Right lobe of liver (tissue), 4 donors: ENCODE measurements around the gene AFDN.

ENCODE experiments used
- CTCF ChIP-seq, 4 donors: fragments of 200-600 bp in 3 of 4; fragments of 450-650 bp in 1 of 4; IDR thresholded peaks; one replicate each; pipeline versions ENCODE4 v1.5.1 to v1.8.0; 2016 to 2022; ENCODE audit warnings: antibody characterized with exemption in 4 of 4, mild to moderate bottlenecking in 2 of 4
- POLR2A ChIP-seq: fragments of 450-650 bp; IDR thresholded peaks from one replicate; pipeline ENCODE4 v1.6.1; 2017; ENCODE audit warnings: antibody characterized with exemption, mild to moderate bottlenecking
- donor health status: DM: no; HTN: no; CAD: no.
- donor health status: DM: no; HTN: no; CAD: no.
- donor health status: DM: no; HTN: yes; CAD: no.

- TF ChIP-seq CTCF (IDR thresholded peaks at IDR 0.05) (no peak), POLR2A (no peak)
Measured at GRCh38 chr6:167840160-167840525, 13.4 kb downstream of the AFDN start.
